Prostate gland (tissue), 2 donors: Measurements from ENCODE around the gene LMCD1. TPM values are rescaled to one million over a fixed set of nuclear protein-coding genes. Genes with fewer than 3 reads are reported as not detected.

ENCODE experiments used
- DNase-seq: peaks from one replicate; pipeline ENCODE4 v3.0.0-alpha.2; 2019; ENCODE audit warnings: low spot score
- H3K27ac ChIP-seq, 2 donors: fragments of 200-600 bp; sonication (generic); 2 replicates each; pipeline ENCODE4 v1.5.1; 2017 to 2019
- H3K27me3 ChIP-seq: fragments of 200-600 bp; sonication (generic); replicated peaks from 2 replicates; pipeline ENCODE4 v1.5.1; 2019; ENCODE audit not compliant: insufficient read depth
- H3K36me3 ChIP-seq, 2 donors: fragments of 200-600 bp; sonication (generic); 1 replicate in 1 of 2; 2 replicates in 1 of 2; pipeline versions ENCODE4 v1.5.1 to v1.8.1; 2017 to 2019
- H3K4me1 ChIP-seq: fragments of 200-600 bp; sonication (generic); replicated peaks from 2 replicates; pipeline ENCODE4 v1.5.1; 2019
- H3K4me3 ChIP-seq, 2 donors: fragments of 200-600 bp; sonication (generic); 2 replicates each; pipeline ENCODE4 v1.5.1; 2017 to 2019
- H3K9me3 ChIP-seq: fragments of 200-600 bp; sonication (generic); 2 replicates; pipeline ENCODE4 v1.5.1; 2017
- CTCF ChIP-seq, 4 experiments: fragments of 200-600 bp in 2 of 4; fragments of 450-650 bp in 2 of 4; sonication (generic) in 2 of 4; IDR thresholded peaks; 1 replicate in 3 of 4; 2 replicates in 1 of 4; pipeline ENCODE4 v1.5.1; 2016 to 2019; ENCODE audit warnings: antibody characterized with exemption in 4 of 4, mild to moderate bottlenecking in 2 of 4, moderate library complexity in 2 of 4
- POLR2A ChIP-seq: fragments of 450-650 bp; IDR thresholded peaks from one replicate; pipeline ENCODE4 v1.6.1; 2016; ENCODE audit warnings: antibody characterized with exemption, mild to moderate bottlenecking
- POLR2AphosphoS5 ChIP-seq: sonication (generic); formaldehyde crosslinking; IDR thresholded peaks from one replicate; pipeline ENCODE4 v1.6.1; 2017; ENCODE audit warnings: antibody characterized with exemption
- WGBS: methylation state at CpG from one replicate; pipeline ENCODE4 v1.1.5; 2018; 5-methylcytosine and 5-hydroxymethylcytosine counted together
- intact Hi-C: fragments of 100-400 bp; cut with DNase I; formaldehyde crosslinking; loops from one replicate; pipeline ENCODE4 v1.14.2; 2022
- total RNA-seq, 2 donors: library from RNA; depleted of rRNA; stranded (reverse); fragments of >200 nt; gene quantifications; one replicate each; pipeline ENCODE4 v1.1.0, GENCODE V29; 2016

The LMCD1 gene
- total RNA-seq, 2 donors from 2014 or later, result 73.0 to 144 TPM

GRCh38 chr3:8464668-8465067, 37.0 kb upstream of the LMCD1 start:
- no peak overlapping the region for H3K27ac ChIP-seq
- no peaks in the 10 kb centered on the region for H3K4me1 ChIP-seq
- H3K27me3 ChIP-seq, result no peaks in the 10 kb centered on the region
- no peak overlapping the region for H3K4me3 ChIP-seq
- no peak for DNase-seq
- intact Hi-C loops, result no loop called here
- TF ChIP-seq POLR2AphosphoS5, result no peak
- no peaks in the 10 kb centered on the region for H3K36me3 ChIP-seq
- no peaks in the 10 kb centered on the region for H3K9me3 ChIP-seq
- 81% methylated on average over 1 of the region's 1 CpG for WGBS

GRCh38 chr3:8466526-8466925, 35.1 kb upstream of the LMCD1 start:
- intact Hi-C loops, result no loop called here
- DNase-seq, result no peak

GRCh38 chr3:8470801-8471200, 30.8 kb upstream of the LMCD1 start:
- H3K27ac ChIP-seq, result no peak overlapping the region
- no peak for DNase-seq

More at GRCh38 chr3:8466526-8466925, 35.1 kb upstream of the LMCD1 start:
- Histone ChIP-seq H3K36me3 (no peaks in the 10 kb centered on the region), H3K27me3 (no peaks in the 10 kb centered on the region), H3K4me3 (no peak overlapping the region), H3K27ac (no peak overlapping the region), H3K4me1 (no peaks in the 10 kb centered on the region), H3K9me3 (no peaks in the 10 kb centered on the region)
- WGBS, result 81% methylated on average over 1 of the region's 1 CpG
- TF ChIP-seq CTCF (IDR thresholded peaks at IDR 0.05) (no peak), POLR2A (no peak), POLR2AphosphoS5 (no peak)

GRCh38 chr3:8472549-8472948, 29.1 kb upstream of the LMCD1 start:
- H3K4me1 ChIP-seq, result no peaks in the 10 kb centered on the region
- H3K27ac ChIP-seq, result no peak overlapping the region
- no peak overlapping the region for H3K4me3 ChIP-seq
- intact Hi-C loops, result no loop called here
- H3K9me3 ChIP-seq, result no peaks in the 10 kb centered on the region
- no peaks in the 10 kb centered on the region for H3K27me3 ChIP-seq
- H3K36me3 ChIP-seq, result no peaks in the 10 kb centered on the region
- TF ChIP-seq POLR2A (no peak), CTCF (IDR thresholded peaks at IDR 0.05) (no peak), POLR2AphosphoS5 (no peak)
- 77% methylated on average over 2 of the region's 2 CpGs for WGBS
- DNase-seq, result no peak

More at GRCh38 chr3:8470801-8471200, 30.8 kb upstream of the LMCD1 start:
- Histone ChIP-seq H3K9me3 (no peaks in the 10 kb centered on the region), H3K27me3 (no peaks in the 10 kb centered on the region), H3K4me3 (no peak overlapping the region), H3K36me3 (no peaks in the 10 kb centered on the region), H3K4me1 (no peaks in the 10 kb centered on the region)
- intact Hi-C loops, result no loop called here
- TF ChIP-seq CTCF (IDR thresholded peaks at IDR 0.05) (no peak), POLR2AphosphoS5 (no peak), POLR2A (no peak)
- WGBS, result 78% methylated on average over 11 of the region's 11 CpGs

- TF ChIP-seq POLR2AphosphoS5, result no peak
- no peak for TF ChIP-seq POLR2A
- TF ChIP-seq CTCF (IDR thresholded peaks at IDR 0.05), result no peak
- Histone ChIP-seq H3K36me3 (no peaks in the 10 kb centered on the region), H3K4me3 (no peak overlapping the region), H3K27ac (no peak overlapping the region), H3K4me1 (no peaks in the 10 kb centered on the region), H3K27me3 (no peaks in the 10 kb centered on the region), H3K9me3 (no peaks in the 10 kb centered on the region)
- intact Hi-C loops, result no loop called here
- no peak for DNase-seq
- 97% methylated on average over 4 of the region's 4 CpGs for WGBS
These were observed 28.6 kb upstream of the LMCD1 start for GRCh38 chr3:8473029-8473428.
